ENCODE data around the gene CPNE2.

CPNE2 gene

DNA sequence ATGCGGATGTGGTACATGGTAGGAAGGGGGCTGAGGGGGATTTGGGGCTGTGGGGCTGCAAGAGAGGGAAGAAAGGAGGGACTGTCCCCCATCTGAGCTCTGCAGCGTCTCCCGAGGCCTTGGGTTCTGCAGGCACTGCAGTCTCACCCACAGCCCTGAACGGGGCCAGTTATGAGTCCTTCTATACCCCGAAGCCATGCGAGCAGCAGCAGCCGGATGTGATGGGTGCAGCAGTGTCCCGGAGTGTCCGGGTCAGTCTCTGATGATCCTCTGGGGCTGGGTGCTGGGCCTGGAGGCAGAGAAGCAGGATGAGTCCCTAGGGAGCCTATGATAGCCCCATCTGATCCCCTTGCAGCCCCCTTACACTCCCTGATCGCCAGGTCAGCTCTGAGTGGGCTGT is 41.5 kb downstream of the CPNE2 start:
- no peak for DNase-seq (ENCODE audit: low read depth, low spot score)
- Histone ChIP-seq H3K4me3 (ENCODE audit: insufficient read length, low read depth) (no peak overlapping the region), H3K9ac (ENCODE audit: insufficient read length, low read depth) (no peak overlapping the region), H3K36me3 (ENCODE audit: insufficient read depth, insufficient read length, low read length) (peaks cover 21% of the 10 kb centered on the region), H3K4me1 (ENCODE audit: insufficient read depth, insufficient read length) (peaks cover 32% of the 10 kb centered on the region), H3K27me3 (ENCODE audit: insufficient read depth, insufficient read length) (no peaks in the 10 kb centered on the region), H3K9me3 (ENCODE audit: insufficient read depth, low read length) (no peaks in the 10 kb centered on the region)
- TF ChIP-seq YY1 (IDR thresholded peaks at IDR 0.05; ENCODE audit: insufficient read depth, insufficient read length), result no peak
- TF ChIP-seq SUZ12 (IDR thresholded peaks at IDR 0.05; ENCODE audit: extremely low read depth, insufficient read depth, insufficient read length), result no peak
- TF ChIP-seq ZNF274 (IDR thresholded peaks at IDR 0.05; ENCODE audit: low read depth, low read length), result no peak

DNA sequence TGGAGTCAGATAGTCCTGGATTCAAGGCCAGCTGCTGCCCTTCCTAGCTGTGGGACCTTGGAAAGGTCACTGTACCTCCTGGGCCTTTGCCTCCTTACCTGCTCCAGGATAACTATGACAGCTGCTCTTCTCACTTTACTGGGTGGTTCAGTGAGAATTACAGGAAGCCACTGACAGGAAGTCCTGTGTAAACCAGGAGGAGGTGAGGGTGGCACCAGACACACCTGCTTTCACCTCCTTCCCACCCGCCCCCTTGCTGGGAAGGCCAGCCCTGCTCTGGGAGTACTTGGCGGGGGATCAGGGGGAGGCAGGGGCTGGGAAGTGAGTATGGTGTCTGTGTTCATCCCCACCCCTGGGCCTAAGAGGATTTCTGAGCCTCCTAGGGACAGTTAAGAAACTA is 42.6 kb downstream of the CPNE2 start:
- no peak for TF ChIP-seq ZNF274 (IDR thresholded peaks at IDR 0.05; ENCODE audit: low read depth, low read length)
- no peak for TF ChIP-seq YY1 (IDR thresholded peaks at IDR 0.05; ENCODE audit: insufficient read depth, insufficient read length)
- TF ChIP-seq SUZ12 (IDR thresholded peaks at IDR 0.05; ENCODE audit: extremely low read depth, insufficient read depth, insufficient read length), result no peak
- DNase-seq (ENCODE audit: low read depth, low spot score), result no peak
- no peak overlapping the region for H3K9ac ChIP-seq (ENCODE audit: insufficient read length, low read depth)
- peaks cover 32% of the 10 kb centered on the region for H3K4me1 ChIP-seq (ENCODE audit: insufficient read depth, insufficient read length)
- H3K36me3 ChIP-seq (ENCODE audit: insufficient read depth, insufficient read length, low read length), result peaks cover 21% of the 10 kb centered on the region
- H3K9me3 ChIP-seq (ENCODE audit: insufficient read depth, low read length), result no peaks in the 10 kb centered on the region
- H3K27me3 ChIP-seq (ENCODE audit: insufficient read depth, insufficient read length), result no peaks in the 10 kb centered on the region
- no peak overlapping the region for H3K4me3 ChIP-seq (ENCODE audit: insufficient read length, low read depth)

DNA sequence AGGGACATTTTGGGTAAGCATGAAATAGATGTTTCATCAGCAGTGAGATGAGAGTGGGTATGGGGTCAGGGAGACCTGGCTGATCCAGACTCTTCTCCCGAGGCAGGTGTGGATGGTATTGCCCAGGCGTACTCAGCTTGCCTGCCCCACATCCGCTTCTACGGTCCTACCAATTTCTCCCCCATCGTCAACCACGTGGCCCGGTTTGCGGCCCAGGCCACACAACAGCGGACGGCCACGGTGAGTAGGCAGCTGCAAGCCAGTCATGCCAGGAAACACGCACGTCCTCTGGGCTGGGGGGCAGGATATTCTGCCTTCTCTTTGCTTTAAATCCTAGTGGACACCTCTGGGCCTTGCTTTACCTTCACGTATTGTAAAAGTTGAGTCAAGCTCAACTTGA is 44.7 kb downstream of the CPNE2 start:
- no peak for DNase-seq (ENCODE audit: low read depth, low spot score)
- TF ChIP-seq YY1 (IDR thresholded peaks at IDR 0.05; ENCODE audit: insufficient read depth, insufficient read length), result no peak

DNA sequence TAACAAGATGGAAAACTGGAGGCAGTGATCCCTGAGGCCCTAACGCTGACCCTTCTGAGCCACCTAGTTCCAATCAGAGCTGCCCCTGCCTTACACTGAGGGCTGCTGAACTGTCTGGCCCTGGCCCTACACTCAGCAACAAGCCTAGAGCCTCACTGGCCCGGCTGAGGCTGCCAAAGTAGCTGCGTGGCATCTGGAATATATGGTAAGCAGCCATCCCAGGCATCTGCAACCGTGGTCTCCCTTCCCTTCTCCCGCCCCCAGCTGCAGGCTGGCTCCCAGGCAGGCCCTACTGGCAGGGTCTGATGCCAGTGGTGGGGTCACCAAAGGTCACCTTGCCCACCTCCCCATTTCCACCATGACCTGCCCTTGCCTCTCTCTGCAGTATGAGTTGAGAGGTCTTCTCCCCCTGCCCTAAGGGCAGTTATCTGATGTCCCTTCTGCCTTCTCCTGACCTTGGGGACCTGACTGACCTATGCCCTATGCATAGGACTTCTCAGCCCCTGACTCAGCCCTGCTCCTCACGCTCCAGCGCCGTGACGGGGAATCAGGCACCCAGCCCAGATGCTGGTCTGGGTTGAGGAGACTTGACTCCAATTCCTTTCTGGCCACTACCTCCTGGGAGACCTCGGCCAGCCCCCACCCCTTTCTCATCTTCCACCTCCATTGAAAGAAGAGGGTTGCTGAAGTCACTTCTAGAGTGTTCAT is 45.3 kb downstream of the CPNE2 start:
- TF ChIP-seq SUZ12 (IDR thresholded peaks at IDR 0.05; ENCODE audit: extremely low read depth, insufficient read depth, insufficient read length), result no peak
- TF ChIP-seq YY1 (IDR thresholded peaks at IDR 0.05; ENCODE audit: insufficient read depth, insufficient read length), result no peak
- no peak for TF ChIP-seq ZNF274 (IDR thresholded peaks at IDR 0.05; ENCODE audit: low read depth, low read length)
- H3K9me3 ChIP-seq (ENCODE audit: insufficient read depth, low read length), result no peaks in the 10 kb centered on the region
- H3K27me3 ChIP-seq (ENCODE audit: insufficient read depth, insufficient read length), result no peaks in the 10 kb centered on the region
- peak overlapping the region; percentile 3 for H3K4me3 ChIP-seq (ENCODE audit: insufficient read length, low read depth)
- H3K4me1 ChIP-seq (ENCODE audit: insufficient read depth, insufficient read length), result peaks cover 21% of the 10 kb centered on the region
- no peak for DNase-seq (ENCODE audit: low read depth, low spot score)
- peaks cover 17% of the 10 kb centered on the region for H3K36me3 ChIP-seq (ENCODE audit: insufficient read depth, insufficient read length, low read length)
- H3K9ac ChIP-seq (ENCODE audit: insufficient read length, low read depth), result no peak overlapping the region

More for the DNA sequence above, 44.7 kb downstream of the CPNE2 start:
- no peaks in the 10 kb centered on the region for H3K9me3 ChIP-seq (ENCODE audit: insufficient read depth, low read length)
- peaks cover 20% of the 10 kb centered on the region for H3K36me3 ChIP-seq (ENCODE audit: insufficient read depth, insufficient read length, low read length)
- peaks cover 24% of the 10 kb centered on the region for H3K4me1 ChIP-seq (ENCODE audit: insufficient read depth, insufficient read length)
- H3K9ac ChIP-seq (ENCODE audit: insufficient read length, low read depth), result no peak overlapping the region
- no peaks in the 10 kb centered on the region for H3K27me3 ChIP-seq (ENCODE audit: insufficient read depth, insufficient read length)
- no peak overlapping the region for H3K4me3 ChIP-seq (ENCODE audit: insufficient read length, low read depth)

DNA sequence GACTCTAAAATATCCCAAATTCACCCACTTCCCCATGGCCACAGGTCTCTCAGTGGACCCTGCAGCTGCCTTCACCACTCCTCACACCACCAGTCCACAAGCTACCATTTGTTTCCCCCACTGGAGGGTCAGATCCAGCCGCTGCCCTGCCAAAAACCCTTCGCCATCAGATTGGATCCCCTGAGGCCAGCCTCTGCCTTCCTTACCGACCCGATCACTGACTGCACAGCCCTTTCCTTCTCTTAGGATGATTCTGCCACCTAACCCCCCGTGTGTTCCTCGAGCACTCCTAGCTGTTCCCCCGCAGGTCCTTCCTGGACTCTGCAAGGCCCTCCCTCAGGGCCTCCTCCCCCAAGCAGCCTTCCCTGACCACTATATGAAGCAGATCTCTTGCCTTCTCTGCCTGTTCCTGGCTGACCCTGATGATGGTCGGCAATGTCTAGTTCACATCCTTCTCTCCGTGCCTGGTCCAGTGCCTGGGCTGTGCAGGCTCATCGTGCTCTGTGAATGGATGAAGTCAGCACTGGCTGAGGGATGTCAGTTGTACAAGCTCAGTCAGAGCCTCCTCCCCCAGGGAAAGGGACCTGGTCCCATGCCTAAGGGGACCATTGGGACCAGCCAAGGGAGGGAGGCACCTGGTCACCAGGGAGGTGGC is 46.0 kb downstream of the CPNE2 start:
- no peak for TF ChIP-seq SUZ12 (IDR thresholded peaks at IDR 0.05; ENCODE audit: extremely low read depth, insufficient read depth, insufficient read length)
- no peak for TF ChIP-seq YY1 (IDR thresholded peaks at IDR 0.05; ENCODE audit: insufficient read depth, insufficient read length)
- TF ChIP-seq ZNF274 (IDR thresholded peaks at IDR 0.05; ENCODE audit: low read depth, low read length), result no peak
- H3K4me1 ChIP-seq (ENCODE audit: insufficient read depth, insufficient read length), result peaks cover 16% of the 10 kb centered on the region
- no peaks in the 10 kb centered on the region for H3K27me3 ChIP-seq (ENCODE audit: insufficient read depth, insufficient read length)
- DNase-seq (ENCODE audit: low read depth, low spot score), result no peak
- H3K9ac ChIP-seq (ENCODE audit: insufficient read length, low read depth), result no peak overlapping the region
- H3K36me3 ChIP-seq (ENCODE audit: insufficient read depth, insufficient read length, low read length), result peaks cover 19% of the 10 kb centered on the region
- no peak overlapping the region for H3K4me3 ChIP-seq (ENCODE audit: insufficient read length, low read depth)
- H3K9me3 ChIP-seq (ENCODE audit: insufficient read depth, low read length), result no peaks in the 10 kb centered on the region

DNA sequence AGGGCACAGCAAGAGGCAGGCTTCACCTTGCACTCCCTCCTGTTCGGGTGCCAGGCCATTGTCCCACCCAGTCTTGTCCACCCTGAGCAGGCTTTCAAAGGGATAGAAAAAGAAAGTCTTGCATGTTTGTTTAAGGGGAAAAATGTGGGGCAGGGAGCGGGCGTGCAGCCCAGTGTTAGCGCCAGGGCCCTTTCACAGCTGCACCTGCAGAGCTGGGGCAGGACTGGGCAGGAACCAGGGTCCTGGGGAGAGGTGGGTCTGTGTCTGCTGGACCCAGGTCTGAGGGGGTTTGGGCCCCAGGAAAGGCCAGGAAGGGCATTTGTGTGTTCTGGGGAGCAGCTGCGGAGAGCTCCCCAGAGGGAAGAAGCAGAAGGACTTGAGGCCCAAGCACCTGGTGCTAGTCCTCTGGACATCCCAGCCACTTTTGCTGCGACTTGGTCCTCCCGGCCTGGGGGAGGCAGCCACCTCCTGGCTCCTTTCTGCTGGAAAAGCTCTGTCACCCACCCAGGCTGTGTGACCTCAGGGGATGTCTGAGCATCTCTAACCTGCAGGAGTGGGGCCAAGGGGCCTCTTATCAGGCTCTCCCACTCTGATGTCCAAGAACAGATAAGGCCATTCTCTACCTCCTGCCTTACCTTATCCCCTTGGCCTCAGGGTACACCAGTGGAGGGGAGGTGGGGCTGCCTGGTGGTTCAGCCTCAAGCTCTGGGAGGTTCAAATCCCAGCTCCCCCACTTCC is 48.7 kb downstream of the CPNE2 start:
- no peaks in the 10 kb centered on the region for H3K27me3 ChIP-seq (ENCODE audit: insufficient read depth, insufficient read length)
- no peaks in the 10 kb centered on the region for H3K9me3 ChIP-seq (ENCODE audit: insufficient read depth, low read length)
- H3K36me3 ChIP-seq (ENCODE audit: insufficient read depth, insufficient read length, low read length), result peaks cover 26% of the 10 kb centered on the region
- H3K4me3 ChIP-seq (ENCODE audit: insufficient read length, low read depth), result no peak overlapping the region
- DNase-seq (ENCODE audit: low read depth, low spot score), result no peak
- no peak for TF ChIP-seq SUZ12 (IDR thresholded peaks at IDR 0.05; ENCODE audit: extremely low read depth, insufficient read depth, insufficient read length)
- no peak for TF ChIP-seq YY1 (IDR thresholded peaks at IDR 0.05; ENCODE audit: insufficient read depth, insufficient read length)
- no peak overlapping the region for H3K9ac ChIP-seq (ENCODE audit: insufficient read length, low read depth)
- peaks cover 14% of the 10 kb centered on the region for H3K4me1 ChIP-seq (ENCODE audit: insufficient read depth, insufficient read length)
